H9 (cell line): Measurements from ENCODE around the gene UST. TPM values are rescaled to one million over a fixed set of nuclear protein-coding genes. Genes with fewer than 3 reads are reported as not detected.

Source experiments
- DNase-seq: peaks from one replicate; pipeline ENCODE4 v3.0.0-alpha.2; 2017
- H2AFZ ChIP-seq: one replicate; pipeline ENCODE4 v1.6.1; 2013; ENCODE audit warnings: mild to moderate bottlenecking, low read length, control low read depth, moderate library complexity
- H2AK5ac ChIP-seq: 2 replicates; pipeline ENCODE4 v1.6.1; 2013; ENCODE audit warnings: low read length, control low read depth, mixed read lengths; ENCODE audit not compliant: insufficient read length
- H2BK120ac ChIP-seq: one replicate; pipeline ENCODE4 v1.6.1; 2013; ENCODE audit warnings: low read depth, mild to moderate bottlenecking, low read length, control low read depth, inconsistent platforms; ENCODE audit not compliant: poor library complexity, severe bottlenecking
- H2BK12ac ChIP-seq: 2 replicates; pipeline ENCODE4 v1.6.1; 2013; ENCODE audit warnings: low read length, control low read depth, mixed read lengths, low read depth; ENCODE audit not compliant: insufficient read length
- H2BK15ac ChIP-seq: 2 replicates; pipeline ENCODE4 v1.6.1; 2013; ENCODE audit warnings: low read depth, low read length, control low read depth
- H2BK20ac ChIP-seq: one replicate; pipeline ENCODE4 v1.6.1; 2013; ENCODE audit warnings: low read depth, mild to moderate bottlenecking, low read length, control low read depth, inconsistent platforms; ENCODE audit not compliant: poor library complexity, severe bottlenecking
- H2BK5ac ChIP-seq: 2 replicates; pipeline ENCODE4 v1.6.1; 2013; ENCODE audit warnings: low read length, control low read depth, mixed read lengths; ENCODE audit not compliant: insufficient read length
- H3K14ac ChIP-seq: 2 replicates; pipeline ENCODE4 v1.6.1; 2013; ENCODE audit warnings: low read length, control low read depth; ENCODE audit not compliant: insufficient read depth
- H3K18ac ChIP-seq: 2 replicates; pipeline ENCODE4 v1.6.1; 2013; ENCODE audit warnings: low read depth, mild to moderate bottlenecking, mixed read lengths, low read length, control low read depth; ENCODE audit not compliant: insufficient read length
- H3K23ac ChIP-seq: 2 replicates; pipeline ENCODE4 v1.6.1; 2013; ENCODE audit warnings: low read length, control low read depth, mixed read lengths, low read depth; ENCODE audit not compliant: insufficient read length
- H3K23me2 ChIP-seq: 2 replicates; pipeline ENCODE4 v1.6.1; 2013; ENCODE audit warnings: low read depth, mild to moderate bottlenecking, mixed read lengths, low read length, control low read depth; ENCODE audit not compliant: insufficient read length, poor library complexity, severe bottlenecking
- H3K27ac ChIP-seq: 2 replicates; pipeline ENCODE4 v1.5.1; 2013; ENCODE audit warnings: low read length, control low read depth, mixed read lengths, low read depth; ENCODE audit not compliant: insufficient read length
- H3K27me3 ChIP-seq: 2 replicates; pipeline ENCODE4 v1.6.1; 2013; ENCODE audit warnings: low read length, control low read depth, inconsistent platforms; ENCODE audit not compliant: insufficient read depth
- H3K4ac ChIP-seq: 2 replicates; pipeline ENCODE4 v1.6.1; 2013; ENCODE audit warnings: low read depth, mild to moderate bottlenecking, control low read depth, inconsistent platforms, low read length, moderate library complexity
- H3K4me1 ChIP-seq: 2 replicates; pipeline ENCODE4 v1.6.1; 2013; ENCODE audit warnings: low read length, control low read depth, inconsistent platforms; ENCODE audit not compliant: insufficient read depth
- H3K4me2 ChIP-seq: 2 replicates; pipeline ENCODE4 v1.6.1; 2013; ENCODE audit warnings: low read length, control low read depth, mixed read lengths; ENCODE audit not compliant: insufficient read length, insufficient read depth
- H3K56ac ChIP-seq: 2 replicates; pipeline ENCODE4 v1.6.1; 2013; ENCODE audit warnings: low read depth, mild to moderate bottlenecking, mixed read lengths, low read length, control low read depth; ENCODE audit not compliant: insufficient read length
- H3K79me1 ChIP-seq: 2 replicates; pipeline ENCODE4 v1.6.1; 2013; ENCODE audit warnings: low read depth, mild to moderate bottlenecking, moderate library complexity, low read length, control low read depth, inconsistent platforms; ENCODE audit not compliant: insufficient read depth, poor library complexity, severe bottlenecking
- H3K79me2 ChIP-seq: 2 replicates; pipeline ENCODE4 v1.6.1; 2013; ENCODE audit warnings: low read length, control low read depth, inconsistent platforms; ENCODE audit not compliant: insufficient read depth
- H3K9ac ChIP-seq: 2 replicates; pipeline ENCODE4 v1.6.1; 2013; ENCODE audit warnings: low read length, control low read depth, mixed read lengths; ENCODE audit not compliant: insufficient read length; ENCODE audit errors: extremely low read depth
- H3K9me3 ChIP-seq: one replicate; pipeline ENCODE4 v1.6.1; 2013; ENCODE audit warnings: low read depth, low read length, inconsistent platforms; ENCODE audit not compliant: control insufficient read depth
- H3T11ph ChIP-seq: one replicate; pipeline ENCODE4 v1.6.1; 2013; ENCODE audit warnings: mild to moderate bottlenecking, low read length, control low read depth, inconsistent platforms
- H4K20me1 ChIP-seq: one replicate; pipeline ENCODE4 v1.6.1; 2013; ENCODE audit not compliant: control insufficient read depth, insufficient read length, insufficient read depth
- H4K5ac ChIP-seq: 2 replicates; pipeline ENCODE4 v1.6.1; 2013; ENCODE audit warnings: low read depth, mild to moderate bottlenecking, mixed read lengths, low read length, control low read depth; ENCODE audit not compliant: insufficient read length
- H4K8ac ChIP-seq: replicated peaks from 2 replicates; pipeline ENCODE4 v1.6.1; 2013; ENCODE audit warnings: low read length, control low read depth, mixed read lengths, low read depth; ENCODE audit not compliant: insufficient read length
- H4K91ac ChIP-seq: 2 replicates; pipeline ENCODE4 v1.6.1; 2013; ENCODE audit warnings: low read depth, mild to moderate bottlenecking, moderate library complexity, mixed read lengths, low read length, control low read depth; ENCODE audit not compliant: insufficient read length
- H3K27ac Mint-ChIP-seq, 3 experiments: 2 replicates in 2 of 3; 3 replicates in 1 of 3; pipeline ENCODE4 v1.8.0; 2020 to 2021; ENCODE audit warnings: mixed read lengths in 3 of 3, mild to moderate bottlenecking in 1 of 3, moderate library complexity in 1 of 3
- H3K27me3 Mint-ChIP-seq: 2 replicates; pipeline ENCODE4 v1.8.0; 2021; ENCODE audit warnings: low read depth, mild to moderate bottlenecking, moderate library complexity, mixed read lengths
- H3K36me3 Mint-ChIP-seq, 3 experiments: 2 replicates in 2 of 3; 3 replicates in 1 of 3; pipeline ENCODE4 v1.8.0; 2020 to 2021; ENCODE audit warnings: low read depth in 3 of 3, mixed read lengths in 3 of 3; ENCODE audit not compliant: insufficient read depth in 1 of 3
- H3K4me1 Mint-ChIP-seq, 2 experiments: 2 replicates each; pipeline ENCODE4 v1.8.0; 2020; ENCODE audit warnings: mixed read lengths in 2 of 2
- H3K4me3 Mint-ChIP-seq, 2 experiments: 2 replicates in 1 of 2; 3 replicates in 1 of 2; pipeline ENCODE4 v1.8.0; 2020 to 2021; ENCODE audit warnings: mild to moderate bottlenecking in 2 of 2, mixed read lengths in 2 of 2, moderate library complexity in 1 of 2
- H3K9me3 Mint-ChIP-seq, 2 experiments: 2 replicates in 1 of 2; 3 replicates in 1 of 2; pipeline ENCODE4 v1.8.0; 2020; ENCODE audit warnings: mild to moderate bottlenecking in 2 of 2, mixed read lengths in 2 of 2, moderate library complexity in 1 of 2
- CTCF ChIP-seq: fragments of 200-600 bp; sonication (generic); conservative IDR thresholded peaks from 3 replicates; pipeline ENCODE4 v1.8.0; 2021; ENCODE audit warnings: antibody characterized with exemption, mild to moderate bottlenecking
- WGBS: extraction: QIAGEN DNeasy Blood & Tissue Kit; methylation state at CpG from one replicate; pipeline ENCODE4 v1.1.7; 2013; ENCODE audit warnings: missing lambda C conversion rate, low lambda C conversion rate, mixed read lengths; ENCODE audit not compliant: insufficient read length; ENCODE audit errors: extremely low coverage; 5-methylcytosine and 5-hydroxymethylcytosine counted together
- total RNA-seq: library from RNA; stranded (reverse); gene quantifications from 2 replicates; pipeline ENCODE4 v1.2.1, GENCODE V29; 2021

The UST gene
- total RNA-seq, 1 experiment from 2014 or later: 14.4 TPM

- H2BK5ac ChIP-seq: no peak overlapping the region
- H3K27ac ChIP-seq: no peak overlapping the region
- H4K91ac ChIP-seq: no peak overlapping the region
- H2BK12ac ChIP-seq: no peak overlapping the region
- no peak for DNase-seq
- no peak overlapping the region for H3T11ph ChIP-seq
- no peak overlapping the region for H4K5ac ChIP-seq
- Mint-ChIP-seq H3K27ac (peak overlapping the region in 1 of 3 experiments; percentile 36; a peak in 1 of 7 replicates), H3K4me3 (no peak overlapping the region), H3K4me1 (peaks cover 12 to 15% of the 10 kb centered on the region in 2 experiments), H3K36me3 (peaks cover 0 to 16% (median 2%) of the 10 kb centered on the region in 3 experiments; a peak in 5 of 7 replicates), H3K27me3 (no peaks in the 10 kb centered on the region), H3K9me3 (peaks cover 14 to 15% of the 10 kb centered on the region in 2 experiments; a peak in 4 of 5 replicates)
- no peak overlapping the region for H4K8ac ChIP-seq
- no peak overlapping the region for H2BK20ac ChIP-seq
- H3K4me2 ChIP-seq: no peak overlapping the region
- WGBS: no CpG with 5 or more reads among the region's 3 CpGs
- no peak overlapping the region for H2BK120ac ChIP-seq
- H3K79me1 ChIP-seq: no peaks in the 10 kb centered on the region
- H3K9ac ChIP-seq: no peak overlapping the region
- no peak overlapping the region for H3K4ac ChIP-seq
- TF ChIP-seq CTCF: no peak
- no peak overlapping the region for H3K23ac ChIP-seq
- no peaks in the 10 kb centered on the region for H3K23me2 ChIP-seq
- H3K14ac ChIP-seq: no peak overlapping the region
- no peak overlapping the region for H2AK5ac ChIP-seq
- peaks cover 4% of the 10 kb centered on the region; the same call in 1 of the 2 replicates for H3K4me1 ChIP-seq
- no peaks in the 10 kb centered on the region for H3K27me3 ChIP-seq
- no peaks in the 10 kb centered on the region for H3K79me2 ChIP-seq
- H4K20me1 ChIP-seq: no peaks in the 10 kb centered on the region
- H3K9me3 ChIP-seq: no peaks in the 10 kb centered on the region
- H2BK15ac ChIP-seq: peak overlapping the region; percentile 65; the same call in 1 of the 2 replicates
- H3K18ac ChIP-seq: peak overlapping the region; percentile 50
- H3K56ac ChIP-seq: no peak overlapping the region
- H2AFZ ChIP-seq: peak overlapping the region; percentile 86
These were observed 347.3 kb downstream of the UST start for GRCh38 chr6:149094156-149094555.
